HepG2 (cell line): ENCODE measurements around the gene GPR37L1. TPM values are rescaled to one million over a fixed set of nuclear protein-coding genes. Genes with fewer than 3 reads are reported as not detected.

Source experiments
- EEA1 ChIP-seq: sonication (generic); formaldehyde crosslinking; IDR thresholded peaks from 2 replicates; pipeline ENCODE4 v1.5.1; 2020; ENCODE audit warnings: mild to moderate bottlenecking, missing genetic modification reagents, borderline replicate concordance
- FOXP1 ChIP-seq, 2 experiments: fragments of 450-650 bp in 1 of 2; IDR thresholded peaks; 2 replicates each; pipeline ENCODE4 v1.6.1; 2017 to 2018; ENCODE audit warnings: antibody characterized with exemption in 1 of 2
- HBP1 ChIP-seq: IDR thresholded peaks from 2 replicates; pipeline ENCODE4 v1.6.1; 2016; ENCODE audit warnings: low read depth, control low read depth
- HOXA9 ChIP-seq: sonication (generic); formaldehyde crosslinking; IDR thresholded peaks from 2 replicates; pipeline ENCODE4 v1.8.1; 2022; ENCODE audit warnings: missing genetic modification reagents, mild to moderate bottlenecking, moderate library complexity, borderline replicate concordance
- MED1 ChIP-seq: sonication (generic); formaldehyde crosslinking; IDR thresholded peaks from 2 replicates; pipeline ENCODE4 v1.4.0; 2020; ENCODE audit warnings: missing genetic modification reagents
- NR2F6 ChIP-seq, 2 experiments: IDR thresholded peaks; 2 replicates each; pipeline ENCODE4 v1.6.1; 2016; ENCODE audit warnings: antibody characterized with exemption in 1 of 2, mild to moderate bottlenecking in 1 of 2
- PTBP1 ChIP-seq: fragments of 200-400 bp; formaldehyde crosslinking; IDR thresholded peaks from 2 replicates; pipeline ENCODE4 v1.6.1; 2018; ENCODE audit warnings: low read length, low read depth; ENCODE audit not compliant: poor library complexity, severe bottlenecking
- RAD21 ChIP-seq: fragments of 450-650 bp; formaldehyde crosslinking; IDR thresholded peaks from 2 replicates; pipeline ENCODE4 v1.5.0; 2020; ENCODE audit warnings: mild to moderate bottlenecking
- SCMH1 ChIP-seq: sonication (generic); formaldehyde crosslinking; IDR thresholded peaks from 2 replicates; pipeline ENCODE4 v1.9.0; 2021; ENCODE audit warnings: missing genetic modification reagents, mild to moderate bottlenecking, borderline replicate concordance
- ZBTB2 ChIP-seq: sonication (generic); formaldehyde crosslinking; IDR thresholded peaks from 2 replicates; pipeline ENCODE4 v1.8.0; 2022; ENCODE audit warnings: low read depth, missing genetic modification reagents
- ZBTB38 ChIP-seq: sonication (generic); formaldehyde crosslinking; IDR thresholded peaks from 2 replicates; pipeline ENCODE4 v1.5.1; 2020; ENCODE audit warnings: mild to moderate bottlenecking, missing genetic modification reagents
- ZKSCAN5 ChIP-seq: sonication (generic); formaldehyde crosslinking; IDR thresholded peaks from 2 replicates; pipeline ENCODE4 v1.5.1; 2020; ENCODE audit warnings: mild to moderate bottlenecking, missing genetic modification reagents
- ZNF20 ChIP-seq: sonication (generic); formaldehyde crosslinking; IDR thresholded peaks from 2 replicates; pipeline ENCODE4 v1.4.0; 2020; ENCODE audit warnings: mild to moderate bottlenecking, moderate library complexity, missing genetic modification reagents
- ZNF205 ChIP-seq: IDR thresholded peaks from 2 replicates; pipeline ENCODE4 v1.6.1; 2018; ENCODE audit warnings: missing biosample characterization, missing genetic modification reagents
- ZNF292 ChIP-seq: sonication (generic); formaldehyde crosslinking; IDR thresholded peaks from 2 replicates; pipeline ENCODE4 v1.8.1; 2022; ENCODE audit warnings: mild to moderate bottlenecking, low read depth, missing genetic modification reagents, borderline replicate concordance
- ZNF317 ChIP-seq: sonication (generic); formaldehyde crosslinking; IDR thresholded peaks from 2 replicates; pipeline ENCODE4 v1.5.0; 2020; ENCODE audit warnings: mild to moderate bottlenecking, missing genetic modification reagents
- ZNF510 ChIP-seq: sonication (generic); formaldehyde crosslinking; IDR thresholded peaks from 2 replicates; pipeline ENCODE4 v1.4.0; 2020; ENCODE audit warnings: low read depth, mild to moderate bottlenecking, missing genetic modification reagents
- ZNF563 ChIP-seq: sonication (generic); formaldehyde crosslinking; IDR thresholded peaks from 2 replicates; pipeline ENCODE4 v1.8.0; 2022; ENCODE audit warnings: mild to moderate bottlenecking, moderate library complexity, missing genetic modification reagents
- ZNF619 ChIP-seq: sonication (generic); formaldehyde crosslinking; IDR thresholded peaks from 2 replicates; pipeline ENCODE4 v1.4.0; 2020; ENCODE audit warnings: mild to moderate bottlenecking, missing genetic modification reagents
- ZNF644 ChIP-seq: IDR thresholded peaks from 2 replicates; pipeline ENCODE4 v1.6.1; 2016; ENCODE audit warnings: low read depth
- ZNF660 ChIP-seq: sonication (generic); formaldehyde crosslinking; IDR thresholded peaks from 2 replicates; pipeline ENCODE4 v1.5.1; 2020; ENCODE audit warnings: mild to moderate bottlenecking, low read depth, missing genetic modification reagents, borderline replicate concordance
- ZNF7 ChIP-seq: IDR thresholded peaks from 2 replicates; pipeline ENCODE4 v1.6.1; 2016; ENCODE audit warnings: missing biosample characterization, missing genetic modification reagents
- ZNF772 ChIP-seq: sonication (generic); formaldehyde crosslinking; IDR thresholded peaks from 2 replicates; pipeline ENCODE4 v1.5.0; 2020; ENCODE audit warnings: mild to moderate bottlenecking, missing genetic modification reagents
- ZSCAN20 ChIP-seq: sonication (generic); formaldehyde crosslinking; IDR thresholded peaks from 2 replicates; pipeline ENCODE4 v1.4.0; 2020; ENCODE audit warnings: missing genetic modification reagents, mild to moderate bottlenecking, borderline replicate concordance
- polyA plus RNA-seq, 8 experiments: library from polyadenylated mRNA; depleted of rRNA in 3 of 8; stranded (reverse) in 7 of 8; unstranded in 1 of 8; fragments of >200 nt; fragmentation: Illumina TruSeq in 4 of 8; extraction: Trizol in 4 of 8; gene quantifications; 2 replicates each; pipeline versions ENCODE4 v1.2.1 to v1.2.3, GENCODE V29; 2011 to 2016; ENCODE audit warnings: low read depth in 4 of 8, missing spikeins in 1 of 8, mixed read lengths in 1 of 8; ENCODE audit not compliant: insufficient read depth in 1 of 8
- total RNA-seq, 5 experiments: library from RNA; depleted of rRNA; stranded (reverse); fragments of >200 nt; fragmentation: Illumina TruSeq; extraction: Trizol; gene quantifications; 2 replicates each; pipeline ENCODE4 v1.2.3, GENCODE V29; 2016; ENCODE audit warnings: low read depth in 1 of 5
- TF ChIP-seq, protein P1 (sequence below): sonication (generic); formaldehyde crosslinking; IDR thresholded peaks from 2 replicates; pipeline ENCODE4 v1.4.0; 2020; ENCODE audit warnings: mild to moderate bottlenecking, missing genetic modification reagents
- TF ChIP-seq, protein P2 (sequence below): IDR thresholded peaks from 2 replicates; pipeline ENCODE4 v1.6.1; 2016; ENCODE audit warnings: missing genetic modification reagents, missing compliant biosample characterization

GPR37L1 gene
- total and polyA plus RNA-seq, 2 of the 13 experiments (the other 11 are each of a cell fraction or from before 2014, with no cell fraction given): 0.13 TPM; not detected in 1

DNA sequence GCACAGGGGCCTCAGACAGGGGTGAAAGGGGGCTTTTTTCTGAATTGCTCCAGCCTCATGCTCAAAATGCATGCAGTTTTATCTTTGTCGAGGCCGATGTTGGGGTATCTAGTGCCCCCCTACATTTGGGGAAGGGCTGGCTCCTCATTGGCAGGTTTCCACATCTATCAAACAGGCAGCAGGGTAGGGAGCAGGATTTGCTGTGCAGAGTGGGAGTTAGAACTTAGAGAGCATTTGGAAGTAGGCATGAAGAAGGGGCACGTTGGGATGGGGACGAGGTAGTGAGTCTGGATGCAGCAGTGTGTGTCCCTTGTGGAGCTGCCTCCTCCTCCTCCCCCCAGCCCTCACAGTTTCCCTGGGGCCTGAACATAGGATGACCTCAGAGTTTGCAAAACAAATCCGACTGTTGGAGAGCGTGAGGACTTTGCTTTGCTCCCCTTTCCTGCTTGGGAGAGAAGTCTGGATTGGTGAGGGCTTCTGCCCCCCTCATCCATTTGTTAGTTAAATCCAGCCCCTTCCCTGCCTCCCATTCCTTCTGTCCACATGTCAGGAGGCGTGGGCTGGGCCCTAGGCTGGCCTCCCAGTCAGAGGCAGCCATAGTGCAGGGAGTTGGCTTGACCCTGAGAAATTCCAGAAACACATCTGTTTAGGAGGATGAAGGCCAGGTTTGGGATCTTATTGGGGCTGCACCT is 36.9 kb upstream of the GPR37L1 start (continued):
- TF ChIP-seq ZKSCAN5 (no peak), ZNF317 (CRISPR knock-in tag) (no peak), ZNF772 (peak; percentile 84), FOXP1 (IDR thresholded peaks at IDR 0.05) (no peak), FOXP1 (CRISPR knock-in tag; IDR thresholded peaks at IDR 0.05) (peak; percentile 56; the same call in 1 of the 2 replicates), SCMH1 (CRISPR knock-in tag) (no peak), MED1 (CRISPR knock-in tag) (peak; percentile 92), ZNF644 (CRISPR knock-in tag) (peak; percentile 75), ZNF510 (no peak; the same call in 1 of the 2 replicates), ZNF292 (peak; percentile 33; the same call in 1 of the 2 replicates), ZNF619 (CRISPR knock-in tag) (0 out of 2 replicates have a peak, but pooled peaks have one; percentile 25), PTBP1 (no peak), ZSCAN20 (CRISPR knock-in tag) (no peak), EEA1 (no peak), ZBTB38 (CRISPR knock-in tag) (peak; percentile 60; the same call in 1 of the 2 replicates), ZNF7 (no peak), ZNF660 (CRISPR knock-in tag) (no peak), NR2F6 (IDR thresholded peaks at IDR 0.05) (peak; percentile 66), NR2F6 (CRISPR knock-in tag; IDR thresholded peaks at IDR 0.05) (peak; percentile 73), RAD21 (CRISPR knock-in tag) (no peak), ZNF563 (CRISPR knock-in tag) (no peak), HBP1 (0 out of 2 replicates have a peak, but pooled peaks have one; percentile 1), ZBTB2 (CRISPR knock-in tag) (no peak), HOXA9 (CRISPR knock-in tag) (0 out of 2 replicates have a peak, but pooled peaks have one; percentile 18), ZNF20 (CRISPR knock-in tag) (no peak), ZNF205 (CRISPR knock-in tag) (no peak)
- TF ChIP-seq, protein P1, sequence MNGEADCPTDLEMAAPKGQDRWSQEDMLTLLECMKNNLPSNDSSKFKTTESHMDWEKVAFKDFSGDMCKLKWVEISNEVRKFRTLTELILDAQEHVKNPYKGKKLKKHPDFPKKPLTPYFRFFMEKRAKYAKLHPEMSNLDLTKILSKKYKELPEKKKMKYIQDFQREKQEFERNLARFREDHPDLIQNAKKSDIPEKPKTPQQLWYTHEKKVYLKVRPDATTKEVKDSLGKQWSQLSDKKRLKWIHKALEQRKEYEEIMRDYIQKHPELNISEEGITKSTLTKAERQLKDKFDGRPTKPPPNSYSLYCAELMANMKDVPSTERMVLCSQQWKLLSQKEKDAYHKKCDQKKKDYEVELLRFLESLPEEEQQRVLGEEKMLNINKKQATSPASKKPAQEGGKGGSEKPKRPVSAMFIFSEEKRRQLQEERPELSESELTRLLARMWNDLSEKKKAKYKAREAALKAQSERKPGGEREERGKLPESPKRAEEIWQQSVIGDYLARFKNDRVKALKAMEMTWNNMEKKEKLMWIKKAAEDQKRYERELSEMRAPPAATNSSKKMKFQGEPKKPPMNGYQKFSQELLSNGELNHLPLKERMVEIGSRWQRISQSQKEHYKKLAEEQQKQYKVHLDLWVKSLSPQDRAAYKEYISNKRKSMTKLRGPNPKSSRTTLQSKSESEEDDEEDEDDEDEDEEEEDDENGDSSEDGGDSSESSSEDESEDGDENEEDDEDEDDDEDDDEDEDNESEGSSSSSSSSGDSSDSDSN: no peak; the same call in 1 of the 2 replicates
- TF ChIP-seq, protein P2, sequence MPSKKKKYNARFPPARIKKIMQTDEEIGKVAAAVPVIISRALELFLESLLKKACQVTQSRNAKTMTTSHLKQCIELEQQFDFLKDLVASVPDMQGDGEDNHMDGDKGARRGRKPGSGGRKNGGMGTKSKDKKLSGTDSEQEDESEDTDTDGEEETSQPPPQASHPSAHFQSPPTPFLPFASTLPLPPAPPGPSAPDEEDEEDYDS (CRISPR knock-in tag): peak; percentile 97
